Fibroblast of lung (primary cell): ENCODE data around the gene MBOAT2.

Experiments used
- EZH2 ChIP-seq: IDR thresholded peaks from 2 replicates; pipeline ENCODE4 v1.5.1; 2012; ENCODE audit warnings: low read length, control low read depth, mild to moderate bottlenecking; ENCODE audit errors: missing control alignments
- TF ChIP-seq, protein P1 (sequence below), 2 donors: IDR thresholded peaks in 1 of 2; conservative IDR thresholded peaks in 1 of 2; 1 replicate in 1 of 2; 2 replicates in 1 of 2; pipeline ENCODE4 v1.5.1; 2011 to 2012; ENCODE audit warnings: low read length in 2 of 2, control low read depth in 1 of 2, inconsistent platforms in 1 of 2, low read depth in 1 of 2, mild to moderate bottlenecking in 1 of 2

DNA sequence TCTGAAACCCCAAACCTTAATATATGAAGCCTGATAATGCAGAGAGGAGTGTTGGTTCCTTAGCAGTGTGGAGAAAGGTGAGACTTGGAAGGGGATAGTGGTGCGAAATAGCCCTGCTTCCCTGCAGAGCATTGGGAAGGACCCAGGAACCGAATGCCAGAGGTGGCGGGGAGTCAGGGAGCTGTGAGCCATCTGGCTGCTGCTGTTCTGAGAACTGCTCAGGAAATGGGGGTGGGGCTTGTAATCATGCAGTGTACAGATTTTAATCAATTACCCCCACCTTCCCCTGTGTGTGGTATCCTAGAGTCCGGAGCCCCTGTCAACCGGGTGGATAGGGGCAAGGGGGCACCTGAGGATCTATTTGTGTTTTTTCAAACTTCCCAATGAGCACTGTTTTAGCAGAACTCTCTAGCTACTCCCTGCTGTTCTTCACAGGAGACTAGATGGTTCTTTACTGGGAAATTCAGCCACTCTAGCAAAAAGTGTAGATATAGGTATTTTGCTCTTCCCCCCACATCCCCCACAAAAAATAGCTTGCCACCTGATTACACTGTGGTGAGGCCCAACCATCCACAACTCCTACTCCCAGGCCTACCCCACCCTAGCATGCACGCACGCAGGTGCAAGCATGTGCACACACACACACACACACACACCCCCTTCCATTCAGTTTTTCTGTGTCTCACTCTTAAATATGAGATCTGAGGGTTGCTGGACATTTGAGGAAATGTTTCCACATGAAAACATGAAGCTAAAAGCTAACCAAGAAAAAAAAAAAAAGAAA is 30.1 kb upstream of the MBOAT2 start:
- TF ChIP-seq, protein P1, sequence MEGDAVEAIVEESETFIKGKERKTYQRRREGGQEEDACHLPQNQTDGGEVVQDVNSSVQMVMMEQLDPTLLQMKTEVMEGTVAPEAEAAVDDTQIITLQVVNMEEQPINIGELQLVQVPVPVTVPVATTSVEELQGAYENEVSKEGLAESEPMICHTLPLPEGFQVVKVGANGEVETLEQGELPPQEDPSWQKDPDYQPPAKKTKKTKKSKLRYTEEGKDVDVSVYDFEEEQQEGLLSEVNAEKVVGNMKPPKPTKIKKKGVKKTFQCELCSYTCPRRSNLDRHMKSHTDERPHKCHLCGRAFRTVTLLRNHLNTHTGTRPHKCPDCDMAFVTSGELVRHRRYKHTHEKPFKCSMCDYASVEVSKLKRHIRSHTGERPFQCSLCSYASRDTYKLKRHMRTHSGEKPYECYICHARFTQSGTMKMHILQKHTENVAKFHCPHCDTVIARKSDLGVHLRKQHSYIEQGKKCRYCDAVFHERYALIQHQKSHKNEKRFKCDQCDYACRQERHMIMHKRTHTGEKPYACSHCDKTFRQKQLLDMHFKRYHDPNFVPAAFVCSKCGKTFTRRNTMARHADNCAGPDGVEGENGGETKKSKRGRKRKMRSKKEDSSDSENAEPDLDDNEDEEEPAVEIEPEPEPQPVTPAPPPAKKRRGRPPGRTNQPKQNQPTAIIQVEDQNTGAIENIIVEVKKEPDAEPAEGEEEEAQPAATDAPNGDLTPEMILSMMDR (conservative IDR thresholded peaks at IDR 0.05 in 1 of 2, IDR thresholded peaks at IDR 0.05 in 1 of 2; ENCODE audit: low read depth in 1 of 2, low read length in 2 of 2) = no peak
- no peak for TF ChIP-seq EZH2
